ENCODE measurements around the gene MRTFA. TPM values are rescaled to one million over a fixed set of nuclear protein-coding genes. Genes with fewer than 3 reads are reported as not detected.
A peak's percentile ranks its signal among the peaks of the same experiment; 100 is the strongest.

The MRTFA gene
- total RNA-seq, 2 donors from 2014 or later: 38.5 to 57.4 TPM

DNA sequence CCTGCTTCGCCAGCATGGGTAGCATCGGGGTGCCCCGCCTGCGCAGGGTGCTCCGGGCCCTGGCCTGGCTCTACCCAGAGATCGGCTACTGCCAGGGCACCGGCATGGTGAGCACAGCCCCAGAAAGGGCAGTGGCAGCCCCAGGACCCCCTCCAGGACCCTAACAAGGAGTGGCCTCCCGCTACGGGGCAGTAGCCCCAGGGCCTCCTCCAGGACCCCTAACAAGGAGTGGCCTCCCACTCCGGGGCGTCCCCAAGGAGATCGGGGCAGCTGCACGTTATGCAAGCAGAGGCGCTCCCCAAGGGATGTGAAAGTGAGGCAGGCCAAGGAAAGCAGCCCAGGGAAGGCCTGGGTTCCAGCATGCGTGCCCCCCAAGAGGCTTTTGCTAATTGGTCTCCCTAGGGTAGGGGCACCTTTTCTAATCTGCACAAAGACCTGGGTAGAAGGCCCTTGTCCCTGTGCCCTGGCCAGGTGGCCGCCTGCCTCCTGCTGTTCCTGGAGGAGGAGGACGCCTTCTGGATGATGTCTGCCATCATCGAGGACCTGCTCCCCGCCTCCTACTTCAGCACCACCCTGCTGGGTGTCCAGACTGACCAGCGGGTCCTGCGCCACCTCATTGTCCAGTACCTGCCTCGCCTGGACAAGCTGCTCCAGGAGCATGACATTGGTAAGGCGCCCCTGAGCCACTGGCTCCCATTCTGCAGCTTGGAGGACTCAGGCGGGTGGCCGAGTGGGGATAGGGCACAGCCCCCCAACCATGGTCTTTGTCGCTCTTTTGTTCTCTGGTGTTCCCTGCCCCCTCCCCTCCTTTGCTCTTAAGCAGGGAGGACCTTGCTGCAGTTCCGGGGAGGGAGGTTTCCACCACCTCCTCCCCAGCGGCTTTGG lies 231.1 kb downstream of the MRTFA start:
- no peaks in the 10 kb centered on the region for H3K9me3 Mint-ChIP-seq
- H3K27me3 Mint-ChIP-seq: no peaks in the 10 kb centered on the region
- H3K36me3 Mint-ChIP-seq (ENCODE audit: low read depth): peaks cover 59% of the 10 kb centered on the region
- no peak overlapping the region for H3K27ac Mint-ChIP-seq
- no peak overlapping the region for H3K4me3 Mint-ChIP-seq
- peaks cover 20% of the 10 kb centered on the region for H3K4me1 Mint-ChIP-seq
- ATAC-seq (replicated peaks): no peak

DNA sequence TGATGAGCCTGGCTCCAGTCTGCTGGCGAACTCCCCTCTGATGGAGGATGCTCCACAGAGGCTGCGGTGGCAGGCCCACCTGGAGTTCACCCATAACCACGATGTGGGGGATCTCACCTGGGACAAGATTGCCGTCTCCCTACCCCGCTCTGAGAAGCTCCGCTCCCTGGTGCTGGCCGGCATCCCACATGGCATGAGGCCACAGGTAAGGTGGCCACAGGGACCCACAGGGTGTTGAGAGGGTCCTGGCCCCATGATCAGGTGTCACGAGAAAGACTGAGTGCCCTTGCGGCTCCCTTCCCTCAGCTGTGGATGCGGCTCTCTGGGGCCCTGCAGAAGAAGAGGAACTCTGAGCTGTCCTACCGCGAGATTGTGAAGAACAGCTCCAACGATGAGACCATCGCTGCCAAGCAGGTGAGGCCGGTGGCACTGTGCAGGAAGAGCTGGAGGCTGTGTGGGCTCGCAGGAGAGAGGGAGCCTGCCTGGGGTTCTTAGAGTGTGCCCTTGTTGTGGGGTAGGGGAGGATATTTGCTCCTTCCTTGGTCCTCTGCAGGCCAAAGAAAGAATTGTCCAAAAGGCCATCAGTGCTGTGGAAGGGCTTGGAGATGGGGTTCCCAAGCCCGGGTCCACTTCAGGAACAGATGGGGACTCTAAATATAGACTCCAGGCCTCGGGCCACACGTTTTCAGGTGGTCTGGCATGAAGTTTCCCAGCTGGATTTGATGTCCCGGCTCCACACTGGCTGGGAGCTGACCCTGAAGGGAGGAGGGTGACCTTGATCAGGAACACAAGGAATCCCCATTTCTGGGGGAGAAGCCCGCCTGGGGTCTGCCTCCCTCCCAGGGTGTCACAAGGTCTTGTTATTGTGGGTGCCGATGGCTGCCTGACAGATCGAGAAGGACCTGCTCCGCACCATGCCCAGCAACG lies 232.0 kb downstream of the MRTFA start:
- H3K27ac Mint-ChIP-seq: peak overlapping the region; percentile 37
- H3K4me1 Mint-ChIP-seq: peaks cover 26% of the 10 kb centered on the region
- H3K36me3 Mint-ChIP-seq (ENCODE audit: low read depth): peaks cover 54% of the 10 kb centered on the region
- H3K4me3 Mint-ChIP-seq: no peak overlapping the region
- no peak for ATAC-seq (replicated peaks)
- no peaks in the 10 kb centered on the region for H3K9me3 Mint-ChIP-seq
- no peaks in the 10 kb centered on the region for H3K27me3 Mint-ChIP-seq

DNA sequence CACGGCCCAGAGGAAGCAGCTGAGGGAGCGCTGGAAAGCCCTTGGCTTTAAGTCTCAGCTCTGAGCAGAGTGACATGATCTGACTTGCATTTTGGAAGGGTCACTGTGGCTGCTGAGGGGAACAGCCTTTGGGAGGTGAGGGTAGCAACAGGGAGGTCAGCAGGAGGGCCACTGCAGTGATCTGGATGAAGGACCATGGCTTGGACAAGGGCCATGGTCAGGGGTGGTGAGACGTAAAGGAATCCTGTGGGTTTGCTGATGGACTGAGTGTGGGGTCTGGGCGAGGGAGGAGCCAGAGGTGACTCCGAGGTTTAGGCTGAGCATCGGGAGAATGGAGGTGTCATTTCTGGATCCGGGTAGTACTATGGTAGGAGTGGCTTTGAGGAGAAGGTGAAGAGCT lies 232.9 kb downstream of the MRTFA start:
- Mint-ChIP-seq H3K4me3 (no peak overlapping the region), H3K9me3 (no peaks in the 10 kb centered on the region), H3K27ac (peak overlapping the region; percentile 37), H3K27me3 (no peaks in the 10 kb centered on the region), H3K36me3 (ENCODE audit: low read depth) (peaks cover 54% of the 10 kb centered on the region), H3K4me1 (peaks cover 26% of the 10 kb centered on the region)
- no peak for ATAC-seq (replicated peaks)

DNA sequence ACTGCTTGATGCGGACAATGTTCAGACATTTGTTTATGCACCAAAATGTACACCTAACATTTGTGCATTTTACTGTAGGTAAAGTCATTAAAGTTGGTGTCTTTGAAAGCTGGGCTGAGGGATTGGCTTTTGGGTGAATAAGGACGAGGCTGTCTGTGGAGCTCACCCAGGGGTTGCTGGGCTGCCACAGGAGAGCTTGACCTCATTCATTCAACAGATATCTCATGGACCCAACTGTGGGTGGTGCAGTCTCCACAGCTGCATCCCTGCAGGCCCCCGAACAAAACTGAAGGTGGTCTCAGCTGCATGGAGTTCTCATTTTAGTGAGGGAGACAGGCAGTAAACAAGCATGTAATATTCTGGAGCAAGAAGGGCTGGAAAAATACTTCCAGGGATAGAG lies 233.4 kb downstream of the MRTFA start:
- H3K27ac Mint-ChIP-seq: peak overlapping the region; percentile 37
- peaks cover 54% of the 10 kb centered on the region for H3K36me3 Mint-ChIP-seq (ENCODE audit: low read depth)
- no peaks in the 10 kb centered on the region for H3K27me3 Mint-ChIP-seq
- no peak for ATAC-seq (replicated peaks)
- H3K4me1 Mint-ChIP-seq: peaks cover 26% of the 10 kb centered on the region
- H3K9me3 Mint-ChIP-seq: no peaks in the 10 kb centered on the region
- no peak overlapping the region for H3K4me3 Mint-ChIP-seq

DNA sequence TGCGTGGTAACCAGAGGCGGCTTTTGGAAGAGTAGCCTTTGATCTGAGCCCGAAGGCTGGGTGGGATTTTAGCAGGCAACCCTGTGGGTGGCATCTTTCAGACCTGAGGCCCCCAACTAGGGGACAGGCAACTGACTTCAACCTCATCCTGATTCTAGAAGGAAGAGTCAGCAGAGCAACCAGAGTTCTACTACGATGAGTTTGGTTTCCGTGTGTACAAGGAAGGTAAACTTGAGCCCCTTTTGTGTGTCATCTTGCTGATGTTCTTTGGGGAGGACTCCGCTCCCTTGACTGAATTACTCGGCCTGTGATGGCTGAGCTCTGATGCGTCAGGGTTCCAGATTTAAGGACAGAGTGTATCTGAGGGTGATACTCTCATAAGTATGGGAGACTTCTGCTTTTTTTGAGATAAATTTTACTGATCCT lies 234.5 kb downstream of the MRTFA start:
- Mint-ChIP-seq H3K4me1 (peaks cover 31% of the 10 kb centered on the region), H3K27ac (peak overlapping the region; percentile 81)

DNA sequence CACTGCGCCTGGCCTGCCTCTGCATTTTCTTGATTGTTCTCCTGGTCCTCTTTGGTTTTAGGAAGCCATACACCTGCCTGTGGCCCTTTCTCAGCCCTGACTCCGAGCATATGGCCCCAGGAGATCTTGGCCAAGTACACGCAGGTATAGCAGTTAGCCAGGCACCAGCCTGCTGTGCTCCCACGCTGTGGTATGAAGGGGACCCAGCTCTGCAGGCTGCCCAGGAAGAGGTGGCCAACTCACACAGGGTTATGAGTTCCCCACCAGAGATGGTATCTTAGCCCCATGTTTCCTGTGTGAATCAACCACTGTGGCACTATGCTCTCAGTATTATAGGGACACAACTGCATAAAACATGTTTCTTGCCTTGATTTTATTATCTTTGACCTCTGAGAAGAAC lies 235.0 kb downstream of the MRTFA start:
- H3K27me3 Mint-ChIP-seq: no peaks in the 10 kb centered on the region
- H3K36me3 Mint-ChIP-seq (ENCODE audit: low read depth): peaks cover 41% of the 10 kb centered on the region
- H3K27ac Mint-ChIP-seq: peak overlapping the region; percentile 81
- H3K4me3 Mint-ChIP-seq: peak overlapping the region; percentile 70
- peaks cover 31% of the 10 kb centered on the region for H3K4me1 Mint-ChIP-seq
- H3K9me3 Mint-ChIP-seq: no peaks in the 10 kb centered on the region
- ATAC-seq (replicated peaks): peak; percentile 92

More for the DNA sequence above, 234.5 kb downstream of the MRTFA start:
- no peaks in the 10 kb centered on the region for H3K9me3 Mint-ChIP-seq
- no peaks in the 10 kb centered on the region for H3K27me3 Mint-ChIP-seq
- H3K4me3 Mint-ChIP-seq: peak overlapping the region; percentile 70
- ATAC-seq (replicated peaks): peak; percentile 46
- peaks cover 45% of the 10 kb centered on the region for H3K36me3 Mint-ChIP-seq (ENCODE audit: low read depth)

DNA sequence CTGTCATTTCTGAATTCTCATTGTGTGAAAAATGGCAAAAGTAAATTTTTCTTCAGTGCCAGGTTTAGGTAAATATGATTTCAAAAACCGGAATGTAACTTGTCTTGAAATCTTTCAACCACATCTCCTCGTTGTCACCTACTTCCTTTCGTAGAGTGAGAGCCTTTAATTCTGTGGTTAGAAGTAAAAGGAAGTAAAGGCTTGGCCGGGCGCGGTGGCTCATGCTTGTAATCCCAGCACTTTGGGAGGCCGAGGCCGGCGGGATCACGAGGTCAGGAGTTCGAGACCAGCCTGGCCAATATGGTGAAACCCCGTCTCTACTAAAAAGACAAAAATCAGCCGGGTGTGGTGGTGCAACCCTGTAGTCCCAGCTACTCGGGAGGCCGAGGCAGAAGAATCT lies 236.4 kb downstream of the MRTFA start:
- no peaks in the 10 kb centered on the region for H3K9me3 Mint-ChIP-seq
- peak overlapping the region; percentile 68 for H3K27ac Mint-ChIP-seq
- peak overlapping the region; percentile 70 for H3K4me3 Mint-ChIP-seq
- H3K4me1 Mint-ChIP-seq: peaks cover 37% of the 10 kb centered on the region
- H3K27me3 Mint-ChIP-seq: no peaks in the 10 kb centered on the region
- H3K36me3 Mint-ChIP-seq (ENCODE audit: low read depth): peaks cover 45% of the 10 kb centered on the region
- peak; percentile 32 for ATAC-seq (replicated peaks)

DNA sequence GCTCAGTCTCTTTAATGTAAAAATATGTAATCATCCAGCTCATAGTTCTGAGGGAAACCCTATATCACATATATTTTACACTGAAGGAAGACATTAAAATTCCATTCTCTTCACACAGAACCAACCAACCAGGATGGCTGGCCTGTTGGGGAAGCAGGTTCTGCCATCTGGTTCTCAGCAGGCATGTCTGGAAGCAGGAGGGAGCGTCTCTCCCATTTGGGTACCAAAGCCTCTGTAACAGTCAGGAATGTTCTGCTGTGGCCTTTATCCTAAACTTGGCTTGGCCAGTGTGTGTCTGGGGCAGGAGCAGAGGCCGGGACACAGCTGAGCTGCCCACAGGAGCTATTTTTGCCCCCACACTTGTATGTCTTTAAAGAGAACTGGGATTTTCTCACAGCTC lies 236.9 kb downstream of the MRTFA start:
- Mint-ChIP-seq H3K27me3 (no peaks in the 10 kb centered on the region), H3K4me1 (peaks cover 37% of the 10 kb centered on the region), H3K9me3 (no peaks in the 10 kb centered on the region), H3K36me3 (ENCODE audit: low read depth) (peaks cover 41% of the 10 kb centered on the region), H3K4me3 (peak overlapping the region; percentile 70), H3K27ac (peak overlapping the region; percentile 68)
- ATAC-seq (replicated peaks): no peak

DNA sequence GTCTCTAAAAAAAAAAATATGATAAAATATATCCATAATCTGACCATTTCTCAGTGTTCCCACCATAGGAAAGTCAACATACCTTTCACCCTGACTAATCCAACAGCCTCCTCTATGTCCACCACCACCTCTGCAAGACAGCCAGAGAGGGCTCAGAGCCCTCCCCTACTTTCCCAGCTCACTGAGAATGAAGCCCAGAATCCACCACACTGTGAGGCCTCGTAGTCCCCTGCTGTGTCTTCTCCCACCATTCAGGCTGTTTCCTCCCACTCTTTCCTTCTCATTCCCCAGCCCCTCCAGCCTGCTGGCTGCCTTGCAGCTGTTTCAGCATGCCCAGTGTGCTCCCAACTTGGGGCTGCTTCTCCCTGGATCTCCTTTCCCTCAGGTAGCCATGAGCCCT lies 239.1 kb downstream of the MRTFA start:
- no peak for ATAC-seq (replicated peaks)
- Mint-ChIP-seq H3K27ac (peak overlapping the region; percentile 79), H3K4me1 (peaks cover 31% of the 10 kb centered on the region), H3K4me3 (no peak overlapping the region), H3K9me3 (no peaks in the 10 kb centered on the region), H3K27me3 (no peaks in the 10 kb centered on the region), H3K36me3 (ENCODE audit: low read depth) (peaks cover 20% of the 10 kb centered on the region)

DNA sequence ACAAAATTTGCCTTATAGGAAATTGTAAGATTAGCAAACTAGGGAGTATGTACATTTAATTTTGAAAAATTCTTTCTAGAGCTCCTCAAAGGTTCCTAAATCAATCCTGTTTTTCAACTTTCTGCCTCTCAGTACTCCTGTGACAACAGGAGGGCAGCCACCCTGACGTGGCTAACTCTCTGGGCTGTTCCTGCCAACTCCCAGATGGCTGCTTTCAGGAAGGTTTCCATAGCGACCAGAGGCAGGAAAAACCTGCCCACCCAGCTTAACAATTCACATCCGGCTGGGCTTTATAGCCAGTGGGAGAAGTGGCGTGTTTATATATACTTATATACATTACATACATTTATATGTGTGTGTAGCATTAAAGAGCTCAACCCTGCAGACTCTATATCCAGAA lies 239.6 kb downstream of the MRTFA start:
- Mint-ChIP-seq H3K4me3 (no peak overlapping the region), H3K4me1 (peaks cover 27% of the 10 kb centered on the region), H3K27me3 (no peaks in the 10 kb centered on the region), H3K36me3 (ENCODE audit: low read depth) (peaks cover 14% of the 10 kb centered on the region), H3K9me3 (no peaks in the 10 kb centered on the region), H3K27ac (no peak overlapping the region)
- no peak for ATAC-seq (replicated peaks)

DNA sequence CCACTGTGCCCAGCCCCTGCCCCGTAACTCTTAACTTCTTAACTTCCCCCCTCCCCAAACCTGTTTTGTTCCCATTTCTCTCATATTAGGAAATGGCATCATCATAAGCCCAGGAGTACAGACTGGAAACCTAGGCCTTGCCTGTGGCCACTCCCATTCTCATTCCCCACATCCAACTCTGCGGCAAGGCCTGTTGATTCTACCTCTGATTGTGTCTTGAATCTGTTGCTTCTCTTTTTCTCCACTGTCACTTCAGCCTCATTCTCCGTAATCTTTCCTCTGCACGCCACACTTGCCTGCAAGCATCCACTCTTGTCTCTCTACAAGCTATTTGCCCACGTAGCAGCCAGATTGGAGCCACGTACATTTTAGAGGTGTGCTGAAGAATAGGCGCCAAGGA lies 240.9 kb downstream of the MRTFA start:
- Mint-ChIP-seq H3K4me3 (no peak overlapping the region), H3K9me3 (no peaks in the 10 kb centered on the region), H3K4me1 (peaks cover 26% of the 10 kb centered on the region), H3K27me3 (no peaks in the 10 kb centered on the region), H3K27ac (no peak overlapping the region), H3K36me3 (ENCODE audit: low read depth) (peaks cover 7% of the 10 kb centered on the region)
- no peak for ATAC-seq (replicated peaks)

DNA sequence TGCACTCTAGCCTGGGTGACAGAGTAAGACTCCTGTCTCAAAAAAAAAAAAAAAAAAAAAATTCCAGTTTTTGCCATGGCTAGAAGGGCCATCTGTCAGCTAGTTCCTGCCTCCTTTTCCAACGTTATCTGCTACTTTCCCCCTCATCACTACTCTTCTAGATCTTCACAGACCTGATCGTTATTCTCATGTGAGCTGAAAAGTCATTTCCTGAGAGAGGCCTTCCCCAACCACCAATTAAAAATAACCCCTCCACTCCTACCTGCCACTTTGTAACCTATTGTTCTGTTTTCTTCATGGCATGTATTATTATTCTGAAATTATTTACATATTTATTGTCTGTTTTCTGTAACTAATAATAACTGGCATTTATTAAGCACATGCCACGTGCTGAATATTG lies 241.9 kb downstream of the MRTFA start:
- H3K36me3 Mint-ChIP-seq (ENCODE audit: low read depth): peaks cover 7% of the 10 kb centered on the region
- peaks cover 23% of the 10 kb centered on the region for H3K4me1 Mint-ChIP-seq
- no peak overlapping the region for H3K27ac Mint-ChIP-seq
- H3K27me3 Mint-ChIP-seq: no peaks in the 10 kb centered on the region
- ATAC-seq (replicated peaks): no peak
- H3K9me3 Mint-ChIP-seq: no peaks in the 10 kb centered on the region
- H3K4me3 Mint-ChIP-seq: no peak overlapping the region

DNA sequence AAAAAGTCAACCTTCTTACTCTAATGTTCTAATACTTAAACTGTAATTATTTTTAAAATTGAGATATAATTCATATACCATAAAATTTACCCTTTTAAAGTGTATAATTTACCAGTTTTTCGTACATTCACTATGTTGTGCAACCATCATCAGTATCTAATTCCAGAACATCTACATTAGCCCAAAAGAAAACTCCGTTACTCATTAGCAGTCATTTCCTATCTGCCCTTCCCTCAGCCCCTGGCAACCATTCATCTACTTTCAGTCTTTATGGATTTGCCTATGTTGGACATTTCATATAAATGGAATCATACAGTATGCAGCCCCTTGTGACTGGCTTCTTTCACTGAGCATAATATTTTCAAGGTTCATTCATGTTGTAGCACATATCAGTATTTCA lies 243.9 kb downstream of the MRTFA start:
- Mint-ChIP-seq H3K4me3 (no peak overlapping the region), H3K27ac (no peak overlapping the region), H3K9me3 (no peaks in the 10 kb centered on the region), H3K4me1 (peaks cover 31% of the 10 kb centered on the region), H3K27me3 (no peaks in the 10 kb centered on the region), H3K36me3 (ENCODE audit: low read depth) (peaks cover 7% of the 10 kb centered on the region)
- no peak for ATAC-seq (replicated peaks)

DNA sequence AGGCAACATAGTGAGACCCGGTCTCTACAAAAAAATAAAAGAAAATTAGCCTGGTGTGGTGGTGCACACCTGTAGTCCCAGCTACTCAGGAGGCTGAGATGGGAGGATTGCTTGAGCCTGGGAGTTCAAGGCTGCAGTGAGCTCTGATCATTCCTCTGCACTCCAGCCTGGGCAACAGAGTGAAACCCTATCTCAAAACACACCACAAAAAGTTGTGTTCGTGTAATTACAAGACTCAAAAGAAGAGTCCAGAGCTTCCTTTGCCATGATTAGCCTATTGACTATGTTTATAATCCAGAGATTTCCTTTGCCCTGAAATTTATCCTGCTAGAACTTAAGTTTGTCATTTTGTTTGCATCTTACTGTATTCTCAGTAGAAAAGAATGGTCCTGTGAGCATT lies 245.1 kb downstream of the MRTFA start:
- no peaks in the 10 kb centered on the region for H3K9me3 Mint-ChIP-seq
- no peak overlapping the region for H3K27ac Mint-ChIP-seq
- H3K27me3 Mint-ChIP-seq: no peaks in the 10 kb centered on the region
- peaks cover 7% of the 10 kb centered on the region for H3K36me3 Mint-ChIP-seq (ENCODE audit: low read depth)
- peaks cover 28% of the 10 kb centered on the region for H3K4me1 Mint-ChIP-seq
- no peak overlapping the region for H3K4me3 Mint-ChIP-seq
- ATAC-seq (replicated peaks): no peak

All from activated T-helper 17 cell treated with anti-CD3 and anti-CD28 coated beads, Interleukin-2, amount 50 U/mL, for 72 hours (primary cell).